ENCODE data around the gene SLC5A12.
"Not testable (repeated sequence)": the region's sequence is repeated elsewhere in the genome, so short reads cannot be mapped to it uniquely, and the experiment has no call there.

The SLC5A12 gene

DNA sequence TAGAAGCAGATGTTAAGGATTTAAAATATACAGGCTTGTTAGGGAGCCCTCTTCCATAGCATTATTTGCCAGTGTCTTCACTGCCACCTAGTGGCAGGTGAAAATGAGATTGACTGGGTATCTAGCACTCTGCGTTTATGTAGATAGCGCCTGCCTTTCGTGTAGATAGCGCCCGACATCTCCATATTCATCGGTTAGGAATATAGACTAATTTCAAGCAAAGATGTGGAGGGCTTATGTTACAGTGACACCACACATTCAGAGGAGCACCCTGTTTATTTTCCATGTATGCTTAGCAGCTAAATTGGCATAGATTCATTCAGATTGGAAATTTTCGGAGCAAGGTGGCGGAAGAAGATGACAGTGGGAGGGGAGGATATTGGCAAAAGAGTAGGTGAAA is 72.0 kb downstream of the SLC5A12 start:
- peak; percentile 61 for DNase-seq

DNA sequence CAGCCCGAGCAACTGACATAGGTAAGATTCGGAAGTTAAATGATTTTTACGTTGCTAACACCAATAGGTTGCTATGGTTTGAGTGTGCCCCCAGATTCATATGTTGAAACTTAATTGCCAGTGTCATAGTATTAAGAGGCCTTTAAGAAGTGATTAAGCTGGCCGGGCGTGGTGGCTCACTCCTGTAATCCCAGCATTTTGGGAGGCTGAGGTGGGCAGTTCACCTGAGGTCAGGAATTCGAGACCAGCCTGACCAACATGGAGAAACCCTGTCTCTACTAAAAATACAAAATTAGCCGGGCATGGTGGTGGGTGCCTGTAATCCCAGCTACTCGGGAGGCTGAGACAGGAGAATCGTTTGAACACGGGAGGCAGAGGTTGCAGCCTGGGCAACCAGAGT is 78.5 kb downstream of the SLC5A12 start:
- DNase-seq: not testable (repeated sequence)

- DNase-seq: no peak
Measured at GRCh38 chr11:26632691-26633159, 89.1 kb downstream of the SLC5A12 start.

- DNase-seq: no peak
Measured at GRCh38 chr11:26626346-26626745, 95.5 kb downstream of the SLC5A12 start.

DNA sequence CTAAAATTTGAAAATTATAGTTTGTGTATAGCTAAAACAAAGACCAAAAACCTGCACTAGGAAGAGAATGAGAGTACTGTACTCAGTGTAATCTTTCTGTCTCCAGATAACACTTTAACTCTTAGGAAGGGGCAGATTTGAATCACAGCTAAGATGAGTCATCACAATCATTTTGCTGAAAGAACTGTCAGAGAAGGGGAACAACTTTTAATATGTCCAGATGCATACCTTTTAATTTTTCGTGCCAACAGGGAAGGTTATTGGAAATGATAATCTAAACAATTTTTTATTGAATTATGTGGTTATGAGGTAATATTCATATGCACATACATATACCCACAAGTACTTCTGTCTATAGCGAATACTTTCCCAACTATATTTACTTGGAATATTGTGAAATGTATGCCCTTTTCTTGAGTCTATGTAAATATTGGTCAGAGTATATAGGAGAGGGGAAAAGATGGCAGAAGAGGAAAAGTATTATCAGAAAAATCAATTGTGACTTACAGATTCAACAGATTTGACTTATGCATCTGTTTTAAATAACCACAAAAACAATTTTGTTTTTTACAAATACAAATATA is 98.7 kb downstream of the SLC5A12 start:
- no peak for DNase-seq

- no peak for DNase-seq
Measured at GRCh38 chr11:26622181-26622580, 99.7 kb downstream of the SLC5A12 start.

DNA sequence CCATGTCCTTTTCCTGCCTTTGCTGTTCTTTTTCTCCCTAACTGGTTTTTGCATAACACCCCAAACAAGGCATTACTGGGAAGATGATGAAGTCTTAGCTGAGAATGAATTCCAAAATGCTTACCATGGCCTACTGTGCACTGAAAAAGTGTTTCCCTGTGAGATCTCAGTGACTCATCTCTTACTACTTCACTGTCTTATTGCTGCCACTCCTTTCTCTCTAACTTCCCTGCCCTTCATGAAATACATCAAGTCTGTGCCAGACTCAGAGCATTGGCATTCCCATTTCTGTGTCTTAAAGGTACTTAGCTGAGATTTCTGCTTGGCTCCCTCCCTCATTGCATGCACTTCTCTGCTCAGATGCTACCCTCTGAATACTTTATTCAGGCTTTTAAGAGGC is 100.7 kb downstream of the SLC5A12 start:
- DNase-seq: peak; percentile 62

DNA sequence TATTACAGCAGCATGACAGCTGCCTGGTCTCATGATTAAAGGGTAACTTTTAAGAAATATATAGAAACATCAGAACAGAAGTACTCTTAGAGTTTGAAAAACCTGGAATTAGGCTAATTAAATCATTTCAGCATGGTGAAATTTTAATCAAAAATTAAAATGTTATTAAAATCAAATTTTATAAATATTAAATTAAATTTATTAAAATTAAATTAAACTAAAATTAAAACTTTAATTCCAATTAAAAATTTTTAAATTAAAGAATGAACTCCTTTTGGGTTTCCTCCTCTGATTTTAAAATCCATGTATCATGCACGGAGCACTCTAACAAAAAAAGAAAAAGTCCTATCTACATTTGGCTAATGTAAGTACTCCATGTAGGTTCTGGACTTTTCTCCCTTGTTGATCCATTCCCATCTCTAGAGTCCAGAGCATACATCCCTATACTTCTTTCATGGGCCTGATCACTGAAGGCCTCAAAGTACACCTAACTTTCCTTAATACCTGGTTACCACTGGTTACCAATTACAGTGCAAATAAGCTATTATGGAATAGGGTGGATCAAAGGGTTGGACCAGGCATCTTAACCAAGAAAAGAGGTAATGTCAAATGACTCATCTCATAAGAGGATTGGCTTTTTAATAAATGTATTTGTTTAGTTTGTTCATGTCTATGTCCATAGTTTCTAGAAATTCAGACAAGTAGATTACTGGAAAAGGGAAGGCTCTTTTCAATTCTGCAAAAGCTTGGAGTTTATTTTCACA is 101.4 kb downstream of the SLC5A12 start:
- DNase-seq: no peak

- no peak for DNase-seq
Measured at GRCh38 chr11:26618441-26618840, 103.4 kb downstream of the SLC5A12 start.

All from EL (cell line).